PC-9 (cell line): ENCODE data around the gene CYLD. TPM values are rescaled to one million over a fixed set of nuclear protein-coding genes. Genes with fewer than 3 reads are reported as not detected.

ENCODE experiments used
- BruUV-seq: library from RNA; stranded (reverse); fragments of 400-500 nt; replicated peaks from 2 replicates; lab custom pipeline; 2021; lab: Mats Ljungman, UMichigan
- CTCF ChIA-PET: fragments of 300-600 bp; sonication (Branson Sonifier 250); formaldehyde crosslinking; loops from one replicate; lab custom pipeline; 2022; ENCODE audit warnings: antibody characterized with exemption; lab: Charles Lee
- POLR2A ChIA-PET: fragments of 300-600 bp; sonication (Branson Sonifier 250); formaldehyde crosslinking; loops from one replicate; lab custom pipeline; 2022; ENCODE audit warnings: antibody characterized with exemption; ENCODE audit not compliant: unreplicated experiment; lab: Charles Lee
- DNase-seq, 2 experiments: peaks; one replicate each; pipeline versions ENCODE4 v3.0.0 to v3.0.0-alpha.2; 2015 to 2022; ENCODE audit warnings: mixed read lengths in 1 of 2
- H2AFZ ChIP-seq: fragments of 200-600 bp; sonication (generic); 2 replicates; pipeline ENCODE4 v1.8.1; 2017; ENCODE audit warnings: antibody characterized with exemption
- H3F3A ChIP-seq: fragments of 200-600 bp; sonication (generic); 2 replicates; pipeline ENCODE4 v1.8.1; 2017; ENCODE audit warnings: antibody characterized with exemption, mild to moderate bottlenecking, low read depth; ENCODE audit not compliant: insufficient read depth
- H3K27ac ChIP-seq: fragments of 200-600 bp; sonication (generic); 2 replicates; pipeline ENCODE4 v1.6.1; 2016; ENCODE audit warnings: mixed run types
- H3K27me3 ChIP-seq: fragments of 200-600 bp; sonication (generic); 2 replicates; pipeline ENCODE4 v1.6.1; 2016; ENCODE audit warnings: low read depth, mixed run types; ENCODE audit not compliant: insufficient read depth
- H3K36me3 ChIP-seq: fragments of 200-600 bp; sonication (generic); 2 replicates; pipeline ENCODE4 v1.6.1; 2016; ENCODE audit warnings: low read depth, mixed run types
- H3K4me1 ChIP-seq: fragments of 200-600 bp; sonication (generic); replicated peaks from 2 replicates; pipeline ENCODE4 v1.6.1; 2016; ENCODE audit warnings: mixed run types; ENCODE audit not compliant: insufficient read depth
- H3K4me2 ChIP-seq: fragments of 200-600 bp; sonication (generic); 2 replicates; pipeline ENCODE4 v1.6.1; 2017; ENCODE audit warnings: mixed run types
- H3K4me3 ChIP-seq: fragments of 200-600 bp; sonication (generic); 2 replicates; pipeline ENCODE4 v1.6.1; 2016; ENCODE audit warnings: mixed run types
- H3K79me2 ChIP-seq: fragments of 200-600 bp; sonication (generic); 2 replicates; pipeline ENCODE4 v1.6.1; 2017; ENCODE audit warnings: low read depth, mixed run types
- H3K9me2 ChIP-seq: fragments of 200-600 bp; sonication (generic); 2 replicates; pipeline ENCODE4 v1.8.1; 2017; ENCODE audit warnings: mild to moderate bottlenecking; ENCODE audit not compliant: insufficient read depth
- H3K9me3 ChIP-seq: fragments of 200-600 bp; sonication (generic); 2 replicates; pipeline ENCODE4 v1.8.1; 2016; ENCODE audit warnings: low read depth; ENCODE audit not compliant: insufficient read depth
- H4K20me1 ChIP-seq: fragments of 200-600 bp; sonication (generic); 2 replicates; pipeline ENCODE4 v1.8.1; 2017; ENCODE audit not compliant: insufficient read depth
- CTCF ChIP-seq: fragments of 200-600 bp; sonication (generic); conservative IDR thresholded peaks from 2 replicates; pipeline ENCODE4 v1.6.1; 2017; ENCODE audit warnings: mixed run types, antibody characterized with exemption, mild to moderate bottlenecking, moderate library complexity
- EZH2 ChIP-seq: fragments of 200-600 bp; sonication (generic); IDR thresholded peaks from 2 replicates; pipeline ENCODE4 v1.8.0; 2017; ENCODE audit warnings: antibody characterized with exemption, low read depth
- intact Hi-C: fragments of 100-400 bp; cut with micrococcal nuclease; formaldehyde crosslinking; loops from one replicate; pipeline ENCODE4 v1.10.0; 2022; ENCODE audit not compliant: unreplicated experiment
- total RNA-seq: library from RNA; stranded (reverse); gene quantifications from 2 replicates; pipeline ENCODE4 v1.2.3, GENCODE V29; 2021

The CYLD gene
- total RNA-seq, 1 experiment from 2014 or later: 19.0 TPM

DNA sequence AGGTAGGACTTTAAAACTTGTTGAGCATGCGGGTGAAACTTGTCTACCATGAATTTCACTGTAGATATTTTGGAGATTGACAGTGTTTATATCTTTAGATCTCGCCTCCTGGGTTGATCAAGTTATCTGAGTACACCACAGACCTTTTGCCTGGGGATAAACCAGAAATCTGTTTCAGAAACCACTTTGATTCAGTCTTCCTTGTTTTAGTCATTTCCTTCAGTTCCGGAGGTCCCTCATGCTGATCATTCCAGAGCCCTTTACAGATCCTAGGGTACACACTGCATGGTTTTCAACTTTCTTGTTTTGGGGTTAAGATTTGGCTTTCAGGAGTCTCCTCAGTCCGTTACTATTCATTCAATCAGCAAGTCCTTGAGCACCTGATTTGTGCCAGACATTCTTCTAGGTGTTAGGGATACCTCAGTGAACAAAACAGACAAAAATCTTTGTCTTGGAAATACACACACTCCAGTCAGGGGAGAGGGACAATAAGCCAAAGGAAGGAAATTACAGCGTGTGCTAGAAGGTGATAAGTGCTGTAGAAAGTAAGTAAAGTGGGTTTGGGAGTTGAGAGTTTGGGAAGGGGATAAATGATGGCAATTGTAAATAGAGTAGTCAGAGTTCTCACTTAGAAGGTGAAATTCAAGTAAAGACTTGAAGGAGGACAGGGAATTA is 36.3 kb upstream of the CYLD start:
- Histone ChIP-seq H3K79me2 (no peaks in the 10 kb centered on the region), H3K4me3 (peak overlapping the region; percentile 5; the same call in 1 of the 2 replicates), H2AFZ (peak overlapping the region; percentile 17; the same call in 1 of the 2 replicates), H3K9me3 (peaks cover 15% of the 10 kb centered on the region), H3K27ac (peak overlapping the region; percentile 83), H3K36me3 (no peaks in the 10 kb centered on the region), H3K9me2 (no peaks in the 10 kb centered on the region), H3K4me2 (peak overlapping the region; percentile 58), H3K27me3 (no peaks in the 10 kb centered on the region), H4K20me1 (no peaks in the 10 kb centered on the region), H3F3A (peaks cover 20% of the 10 kb centered on the region), H3K4me1 (peaks cover 18% of the 10 kb centered on the region)
- intact Hi-C loops: no loop called here
- TF ChIP-seq EZH2 (no peak), CTCF (no peak)
- peak in 1 of 2 experiments; percentile 77 for DNase-seq
- BruUV-seq: no TSS peak
- ChIA-PET POLR2A (no interaction called here), CTCF (no interaction called here)

DNA sequence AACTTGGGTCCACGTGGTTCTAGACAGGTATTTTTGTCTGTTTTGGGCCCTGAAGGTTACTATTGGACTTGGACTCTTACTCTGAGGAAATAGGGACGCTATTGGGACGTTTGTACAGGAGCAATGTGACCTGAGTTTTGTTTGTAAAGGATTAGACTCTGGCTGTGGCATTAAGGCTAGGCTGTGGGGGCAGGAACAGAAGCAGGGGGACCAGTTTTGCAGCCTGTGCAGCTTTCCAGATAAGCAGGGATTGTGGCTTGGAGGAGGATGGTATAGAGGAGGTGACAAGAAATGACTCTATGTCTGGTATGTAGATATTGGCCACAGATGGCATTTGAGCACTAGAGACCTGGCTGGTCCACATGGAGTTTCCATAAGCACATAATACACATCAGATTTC is 35.6 kb upstream of the CYLD start:
- Histone ChIP-seq H3K4me1 (peaks cover 18% of the 10 kb centered on the region), H3K9me2 (no peaks in the 10 kb centered on the region), H3K4me3 (peak overlapping the region; percentile 5; the same call in 1 of the 2 replicates), H3K27me3 (no peaks in the 10 kb centered on the region), H3K27ac (peak overlapping the region; percentile 83), H3K79me2 (no peaks in the 10 kb centered on the region), H3K4me2 (peak overlapping the region; percentile 58), H3F3A (peaks cover 20% of the 10 kb centered on the region), H4K20me1 (no peaks in the 10 kb centered on the region), H3K9me3 (peaks cover 15% of the 10 kb centered on the region), H3K36me3 (no peaks in the 10 kb centered on the region), H2AFZ (peak overlapping the region; percentile 17; the same call in 1 of the 2 replicates)
- peak; percentile 14 to 77 for DNase-seq
- ChIA-PET CTCF (interaction anchor here (0.5 kb wide), 1 partner anchor 352 kb away, joined by 5 read pairs; no protein-coding TSS in a partner anchor), POLR2A (no interaction called here)
- intact Hi-C loops: no loop called here
- TF ChIP-seq CTCF: no peak
- TF ChIP-seq EZH2: no peak
- no TSS peak for BruUV-seq

GRCh38 chr16:50708373-50709060 is 33.4 kb upstream of the CYLD start:
- peaks cover 20% of the 10 kb centered on the region for H3F3A ChIP-seq
- no peak overlapping the region for H2AFZ ChIP-seq
- peaks cover 15% of the 10 kb centered on the region for H3K9me3 ChIP-seq
- H3K27me3 ChIP-seq: no peaks in the 10 kb centered on the region
- peaks cover 18% of the 10 kb centered on the region for H3K4me1 ChIP-seq
- intact Hi-C loops: no loop called here
- ChIA-PET CTCF (no interaction called here), POLR2A (no interaction called here)
- no peak overlapping the region for H3K4me3 ChIP-seq
- no peak overlapping the region for H3K4me2 ChIP-seq
- H3K9me2 ChIP-seq: no peaks in the 10 kb centered on the region
- no peaks in the 10 kb centered on the region for H3K79me2 ChIP-seq
- TF ChIP-seq EZH2 (no peak), CTCF (no peak)
- H4K20me1 ChIP-seq: no peaks in the 10 kb centered on the region
- BruUV-seq: no TSS peak
- H3K36me3 ChIP-seq: no peaks in the 10 kb centered on the region
- no peak for DNase-seq
- H3K27ac ChIP-seq: no peak overlapping the region
